Astrocyte (in vitro differentiated cells and primary cell): Measurements from ENCODE around the gene SEC22A. TPM values are rescaled to one million over a fixed set of nuclear protein-coding genes. Genes with fewer than 3 reads are reported as not detected.
"Not testable (repeated sequence)": the region's sequence is repeated elsewhere in the genome, so short reads cannot be mapped to it uniquely, and the experiment has no call there.

ENCODE experiments used
- DNase-seq: peaks from one replicate; pipeline ENCODE4 v3.0.0-alpha.2; 2010; ENCODE audit warnings: low read depth
- FAIRE-seq: peaks from 2 replicates; lab custom pipeline; 2011; peaks lifted over from hg19 to GRCh38; lab: Jason Lieb, UNC
- H2AFZ ChIP-seq: 2 replicates; pipeline ENCODE4 v1.6.0; 2012; ENCODE audit warnings: low read depth, low read length, inconsistent platforms
- H3K27ac ChIP-seq: 2 replicates; pipeline ENCODE4 v1.5.1; 2011; ENCODE audit warnings: low read depth, low read length, inconsistent platforms
- H3K27me3 ChIP-seq: 2 replicates; pipeline ENCODE4 v1.6.0; 2011; ENCODE audit warnings: low read length, inconsistent platforms; ENCODE audit not compliant: insufficient read depth
- H3K36me3 ChIP-seq: 2 replicates; pipeline ENCODE4 v1.5.1; 2011; ENCODE audit warnings: low read length, inconsistent platforms; ENCODE audit not compliant: insufficient read depth
- H3K4me1 ChIP-seq: 2 replicates; pipeline ENCODE4 v1.5.1; 2011; ENCODE audit warnings: low read length, inconsistent platforms; ENCODE audit not compliant: insufficient read depth
- H3K4me2 ChIP-seq: 2 replicates; pipeline ENCODE4 v1.6.0; 2012; ENCODE audit warnings: low read length, inconsistent platforms
- H3K4me3 ChIP-seq: 2 replicates; pipeline ENCODE4 v1.5.1; 2011; ENCODE audit warnings: low read depth, mild to moderate bottlenecking, low read length, inconsistent platforms; ENCODE audit not compliant: insufficient read depth
- H3K79me2 ChIP-seq: 2 replicates; pipeline ENCODE4 v1.6.0; 2012; ENCODE audit warnings: mild to moderate bottlenecking, low read length, inconsistent platforms; ENCODE audit not compliant: insufficient read depth
- H3K9ac ChIP-seq: 2 replicates; pipeline ENCODE4 v1.6.0; 2012; ENCODE audit warnings: mild to moderate bottlenecking, low read length, inconsistent platforms
- H3K9me3 ChIP-seq: 2 replicates; pipeline ENCODE4 v1.5.1; 2012; ENCODE audit warnings: low read depth, mild to moderate bottlenecking, low read length, inconsistent platforms; ENCODE audit not compliant: insufficient read depth
- H4K20me1 ChIP-seq: 2 replicates; pipeline ENCODE4 v1.6.0; 2012; ENCODE audit warnings: low read length, inconsistent platforms; ENCODE audit not compliant: insufficient read depth
- H3K27ac Mint-ChIP-seq: one replicate; pipeline ENCODE4 v1.8.0; 2021; ENCODE audit warnings: mild to moderate bottlenecking, mixed read lengths; ENCODE audit not compliant: unreplicated experiment
- H3K27me3 Mint-ChIP-seq: one replicate; pipeline ENCODE4 v1.8.0; 2021; ENCODE audit warnings: low read depth, mixed read lengths; ENCODE audit not compliant: unreplicated experiment
- H3K36me3 Mint-ChIP-seq: one replicate; pipeline ENCODE4 v1.8.0; 2021; ENCODE audit warnings: low read depth, mixed read lengths; ENCODE audit not compliant: unreplicated experiment
- H3K4me1 Mint-ChIP-seq: one replicate; pipeline ENCODE4 v1.8.0; 2021; ENCODE audit warnings: low read depth, mixed read lengths; ENCODE audit not compliant: unreplicated experiment
- H3K4me3 Mint-ChIP-seq: one replicate; pipeline ENCODE4 v1.8.0; 2021; ENCODE audit warnings: mild to moderate bottlenecking, moderate library complexity, mixed read lengths; ENCODE audit not compliant: unreplicated experiment
- H3K9me3 Mint-ChIP-seq: one replicate; pipeline ENCODE4 v1.8.0; 2021; ENCODE audit warnings: mild to moderate bottlenecking, mixed read lengths; ENCODE audit not compliant: unreplicated experiment
- EZH2 ChIP-seq: IDR thresholded peaks from 2 replicates; pipeline ENCODE4 v1.6.1; 2012; ENCODE audit warnings: mild to moderate bottlenecking, low read length, inconsistent platforms; ENCODE audit not compliant: insufficient read depth
- total RNA-seq: library from RNA; stranded (reverse); gene quantifications from 2 replicates; pipeline ENCODE4 v1.2.1, GENCODE V29; 2021
- TF ChIP-seq, protein P1 (sequence below): IDR thresholded peaks from 2 replicates; pipeline ENCODE4 v1.5.1; 2011; ENCODE audit warnings: low read depth, mild to moderate bottlenecking, inconsistent platforms, low read length, moderate library complexity; ENCODE audit not compliant: insufficient read depth

SEC22A gene
- total RNA-seq, 1 donor from 2014 or later, result 10.9 TPM

DNA sequence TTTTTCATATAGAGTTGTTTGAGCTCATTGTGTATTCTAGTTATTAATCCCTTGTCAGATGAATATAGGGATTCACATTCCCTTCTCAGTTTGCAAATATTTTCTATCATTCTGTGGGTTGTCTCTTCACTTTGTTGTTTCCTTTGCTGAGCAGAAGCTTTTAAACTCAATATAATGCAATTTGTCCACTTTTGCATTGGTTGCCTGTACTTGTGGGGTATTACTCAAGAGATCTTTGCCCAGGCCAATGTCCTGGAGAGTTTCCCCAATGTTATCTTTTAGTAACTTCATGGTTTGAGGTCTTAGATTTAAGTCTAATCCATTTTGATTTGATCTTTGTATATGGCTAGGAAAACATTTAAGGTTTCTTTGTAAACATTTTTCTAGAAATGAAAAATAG is 24.8 kb downstream of the SEC22A start:
- no peak overlapping the region for H3K27ac Mint-ChIP-seq
- Histone ChIP-seq H3K27me3 (no peaks in the 10 kb centered on the region), H3K9me3 (no peaks in the 10 kb centered on the region), H4K20me1 (peaks cover 6% of the 10 kb centered on the region), H3K79me2 (no peaks in the 10 kb centered on the region), H3K36me3 (peaks cover 3% of the 10 kb centered on the region), H3K4me3 (no peak overlapping the region), H3K9ac (no peak overlapping the region), H2AFZ (no peak overlapping the region), H3K4me2 (no peak overlapping the region), H3K4me1 (no peaks in the 10 kb centered on the region), H3K27ac (no peak overlapping the region)
- TF ChIP-seq, protein P1, sequence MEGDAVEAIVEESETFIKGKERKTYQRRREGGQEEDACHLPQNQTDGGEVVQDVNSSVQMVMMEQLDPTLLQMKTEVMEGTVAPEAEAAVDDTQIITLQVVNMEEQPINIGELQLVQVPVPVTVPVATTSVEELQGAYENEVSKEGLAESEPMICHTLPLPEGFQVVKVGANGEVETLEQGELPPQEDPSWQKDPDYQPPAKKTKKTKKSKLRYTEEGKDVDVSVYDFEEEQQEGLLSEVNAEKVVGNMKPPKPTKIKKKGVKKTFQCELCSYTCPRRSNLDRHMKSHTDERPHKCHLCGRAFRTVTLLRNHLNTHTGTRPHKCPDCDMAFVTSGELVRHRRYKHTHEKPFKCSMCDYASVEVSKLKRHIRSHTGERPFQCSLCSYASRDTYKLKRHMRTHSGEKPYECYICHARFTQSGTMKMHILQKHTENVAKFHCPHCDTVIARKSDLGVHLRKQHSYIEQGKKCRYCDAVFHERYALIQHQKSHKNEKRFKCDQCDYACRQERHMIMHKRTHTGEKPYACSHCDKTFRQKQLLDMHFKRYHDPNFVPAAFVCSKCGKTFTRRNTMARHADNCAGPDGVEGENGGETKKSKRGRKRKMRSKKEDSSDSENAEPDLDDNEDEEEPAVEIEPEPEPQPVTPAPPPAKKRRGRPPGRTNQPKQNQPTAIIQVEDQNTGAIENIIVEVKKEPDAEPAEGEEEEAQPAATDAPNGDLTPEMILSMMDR, result no peak
- no peak for TF ChIP-seq EZH2
- peaks cover 11% of the 10 kb centered on the region for H3K9me3 Mint-ChIP-seq
- no peak overlapping the region for H3K4me3 Mint-ChIP-seq
- peaks cover 22% of the 10 kb centered on the region for H3K36me3 Mint-ChIP-seq
- DNase-seq (no peak), FAIRE-seq (no peak)
- H3K4me1 Mint-ChIP-seq, result peaks cover 7% of the 10 kb centered on the region
- H3K27me3 Mint-ChIP-seq, result no peaks in the 10 kb centered on the region

DNA sequence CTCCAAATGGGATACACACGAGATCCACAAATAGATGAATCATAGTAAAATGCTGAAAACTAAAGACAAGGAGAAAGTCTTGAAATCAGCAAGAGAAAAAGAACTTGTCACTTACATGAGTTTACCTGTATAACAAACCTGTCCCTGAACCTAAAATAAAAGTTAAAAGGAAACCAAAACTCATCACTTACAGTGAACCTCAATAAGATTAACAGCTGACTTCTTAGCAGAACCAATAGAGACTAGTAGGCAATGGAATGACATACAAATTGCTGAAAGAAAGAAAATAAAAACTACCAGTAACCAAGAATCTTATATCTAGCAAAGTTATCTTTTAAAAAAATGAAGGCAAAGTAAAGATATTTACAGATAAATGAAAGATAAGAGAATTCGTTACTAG is 27.4 kb downstream of the SEC22A start:
- Histone ChIP-seq H3K27me3 (no peaks in the 10 kb centered on the region), H3K9me3 (no peaks in the 10 kb centered on the region), H3K36me3 (peaks cover 6% of the 10 kb centered on the region), H2AFZ (no peak overlapping the region), H3K27ac (no peak overlapping the region), H4K20me1 (no peaks in the 10 kb centered on the region), H3K4me1 (no peaks in the 10 kb centered on the region), H3K79me2 (no peaks in the 10 kb centered on the region), H3K4me3 (no peak overlapping the region), H3K9ac (no peak overlapping the region), H3K4me2 (no peak overlapping the region)
- no peak for FAIRE-seq
- Mint-ChIP-seq H3K36me3 (peaks cover 27% of the 10 kb centered on the region), H3K9me3 (peaks cover 11% of the 10 kb centered on the region), H3K27me3 (no peaks in the 10 kb centered on the region), H3K27ac (no peak overlapping the region), H3K4me1 (peaks cover 10% of the 10 kb centered on the region), H3K4me3 (no peak overlapping the region)
- TF ChIP-seq, protein P1, result no peak
- no peak for TF ChIP-seq EZH2
- DNase-seq, result no peak

DNA sequence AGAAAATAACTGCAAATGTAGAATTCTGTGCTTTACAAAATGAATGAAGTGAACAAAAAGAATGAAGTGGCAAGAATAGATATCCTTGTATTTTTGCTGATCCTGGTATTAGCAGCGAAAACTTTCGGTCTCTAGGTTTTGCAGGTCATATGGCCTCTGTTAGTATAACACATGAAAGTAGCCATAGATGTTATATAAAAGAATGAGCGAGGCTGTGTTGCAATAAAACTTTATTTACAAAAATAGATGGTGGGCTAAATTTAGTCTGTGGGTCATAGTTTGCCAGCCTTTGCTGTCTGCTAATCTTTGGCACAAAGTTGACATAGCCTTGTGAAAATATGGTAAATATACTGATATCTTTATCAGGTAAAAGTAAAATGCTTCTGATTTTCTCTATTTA is 35.2 kb downstream of the SEC22A start:
- Mint-ChIP-seq H3K27ac (no peak overlapping the region), H3K36me3 (peaks cover 8% of the 10 kb centered on the region), H3K9me3 (no peaks in the 10 kb centered on the region), H3K27me3 (no peaks in the 10 kb centered on the region), H3K4me1 (peaks cover 10% of the 10 kb centered on the region), H3K4me3 (no peak overlapping the region)
- H3K79me2 ChIP-seq, result no peaks in the 10 kb centered on the region
- no peak for TF ChIP-seq EZH2
- TF ChIP-seq, protein P1, result no peak
- H3K9me3 ChIP-seq, result no peaks in the 10 kb centered on the region
- no peak overlapping the region for H3K9ac ChIP-seq
- peaks cover 2% of the 10 kb centered on the region for H3K36me3 ChIP-seq
- H2AFZ ChIP-seq, result no peak overlapping the region
- H3K4me3 ChIP-seq, result no peak overlapping the region
- DNase-seq, result no peak
- no peaks in the 10 kb centered on the region for H4K20me1 ChIP-seq
- H3K27ac ChIP-seq, result no peak overlapping the region
- H3K27me3 ChIP-seq, result no peaks in the 10 kb centered on the region
- no peak overlapping the region for H3K4me2 ChIP-seq
- FAIRE-seq, result peak; percentile 32
- H3K4me1 ChIP-seq, result no peaks in the 10 kb centered on the region

DNA sequence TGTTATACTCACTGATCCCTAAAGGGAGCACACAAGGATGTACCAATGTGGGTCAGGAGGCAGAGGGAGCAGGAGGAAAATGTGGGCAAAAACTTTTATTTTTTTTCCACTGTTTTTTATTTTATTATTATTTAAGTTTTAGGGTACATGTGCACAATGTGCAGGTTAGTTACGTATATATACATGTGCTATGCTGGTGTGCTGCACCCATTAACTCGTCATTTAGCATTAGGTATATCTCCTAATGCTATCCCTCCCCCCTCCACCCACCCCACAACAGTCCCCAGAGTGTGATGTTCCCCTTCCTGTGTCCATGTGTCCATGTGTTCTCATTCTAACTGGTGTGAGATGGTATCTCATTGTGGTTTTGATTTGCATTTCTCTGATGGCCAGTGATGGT is 37.4 kb downstream of the SEC22A start:
- H3K4me1 Mint-ChIP-seq, result peaks cover 18% of the 10 kb centered on the region
- not testable (repeated sequence) for H3K79me2 ChIP-seq, H2AFZ ChIP-seq, H3K9me3 ChIP-seq, H4K20me1 ChIP-seq, FAIRE-seq, H3K4me3 ChIP-seq, H3K9me3 Mint-ChIP-seq, H3K36me3 Mint-ChIP-seq, H3K36me3 ChIP-seq, H3K4me1 ChIP-seq, H3K27ac Mint-ChIP-seq, H3K27me3 ChIP-seq, H3K4me3 Mint-ChIP-seq, H3K4me2 ChIP-seq, H3K27me3 Mint-ChIP-seq, H3K27ac ChIP-seq, H3K9ac ChIP-seq, DNase-seq
